ENCODE data around the gene JADE2.
"Not testable (repeated sequence)": the region's sequence is repeated elsewhere in the genome, so short reads cannot be mapped to it uniquely, and the experiment has no call there.

Gene JADE2

DNA sequence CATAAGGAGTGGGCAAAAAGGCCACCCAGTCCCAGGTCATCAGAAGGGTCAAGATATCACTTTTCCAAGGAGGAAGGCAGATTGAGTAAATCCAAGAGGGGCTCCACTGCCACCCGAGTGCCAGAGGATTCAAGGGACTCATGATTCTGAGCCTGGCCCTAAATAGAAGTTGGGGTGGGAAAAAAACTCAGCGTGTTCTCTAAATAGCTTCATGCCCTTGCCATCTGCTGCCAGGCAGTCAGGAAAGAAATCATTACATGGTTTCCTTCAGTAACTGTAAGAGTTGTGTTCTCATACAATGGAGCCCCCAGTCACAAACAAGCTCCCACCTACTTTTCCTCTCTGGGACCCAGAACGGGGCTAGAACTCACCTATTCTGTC, 70.0 kb downstream of the JADE2 start:
- no peak for DNase-seq

DNA sequence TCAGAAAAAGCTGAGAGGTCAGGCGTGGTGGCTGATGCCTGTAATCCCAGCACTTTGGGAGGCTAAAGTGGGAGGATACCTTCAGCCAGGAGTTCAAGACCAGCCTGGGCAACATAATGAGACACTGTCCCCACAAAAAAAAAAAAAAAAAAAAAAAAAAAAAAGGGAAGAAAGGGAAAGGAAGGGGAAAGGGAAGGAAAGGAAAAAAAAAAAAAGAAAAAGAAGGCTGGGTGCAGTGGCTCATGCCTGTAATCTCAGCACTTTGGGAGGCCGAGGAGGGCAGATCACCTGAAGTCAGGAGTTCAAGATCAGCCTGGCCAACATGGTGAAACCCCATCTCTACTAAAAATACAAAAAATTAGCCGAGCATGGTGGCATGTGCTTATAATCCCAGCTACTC, 74.3 kb downstream of the JADE2 start:
- DNase-seq: not testable (repeated sequence)

DNA sequence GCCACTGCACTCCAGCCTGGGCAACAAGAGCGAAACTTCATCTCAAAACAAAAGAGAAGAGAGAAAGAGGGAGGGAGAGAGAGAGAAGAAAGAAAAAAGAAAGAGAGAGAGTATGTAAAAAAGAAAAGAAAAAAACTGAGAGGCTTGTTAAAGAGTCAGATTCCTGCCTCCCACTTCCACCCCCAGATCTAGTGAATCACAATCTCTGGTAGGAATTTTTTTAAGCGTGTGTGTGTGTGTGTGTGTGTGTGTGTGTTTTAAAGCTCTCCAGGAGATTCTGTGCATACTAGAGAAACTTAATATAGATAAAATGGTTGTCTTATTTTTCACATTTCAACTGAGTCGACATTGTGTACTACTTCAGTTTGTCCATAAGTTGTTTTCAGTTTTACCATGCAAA, 75.1 kb downstream of the JADE2 start:
- DNase-seq: no peak

DNA sequence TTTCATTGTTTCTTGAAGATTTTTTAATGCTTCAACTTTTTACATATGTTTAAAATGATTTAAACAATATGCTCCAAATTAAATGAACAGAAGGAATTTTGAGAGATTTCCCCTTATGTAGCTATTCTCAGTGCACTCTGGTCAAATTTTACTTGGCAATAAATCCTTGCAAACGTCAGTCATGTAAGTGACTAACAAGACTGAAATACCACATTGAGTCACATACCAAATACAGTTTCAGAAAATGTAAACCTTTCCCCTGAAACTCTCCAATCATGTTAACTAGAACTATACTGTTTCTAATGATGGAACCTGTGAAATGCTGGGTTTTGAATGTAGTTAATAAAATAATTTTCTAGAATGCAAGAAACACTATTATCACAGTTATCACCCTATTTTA, 77.6 kb downstream of the JADE2 start:
- no peak for DNase-seq

DNA sequence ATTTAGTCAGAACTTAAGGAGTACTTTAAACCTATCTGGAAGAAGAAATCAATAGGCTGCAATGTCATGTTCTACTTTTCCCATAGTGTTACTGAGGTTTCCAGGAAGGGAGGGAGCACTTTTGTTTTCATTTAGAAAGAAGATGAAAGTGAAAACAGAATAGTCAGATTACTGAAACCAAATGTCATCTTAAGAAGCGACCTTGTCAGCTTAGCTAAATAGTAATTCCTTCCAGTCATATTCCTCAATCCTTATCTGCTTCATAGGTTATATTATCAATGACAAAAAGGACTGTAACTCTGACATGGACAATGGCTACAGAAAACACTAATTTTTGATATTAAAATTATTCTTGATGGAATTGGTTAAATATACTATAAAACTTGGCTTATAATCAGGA, 79.4 kb downstream of the JADE2 start:
- no peak for DNase-seq

DNA sequence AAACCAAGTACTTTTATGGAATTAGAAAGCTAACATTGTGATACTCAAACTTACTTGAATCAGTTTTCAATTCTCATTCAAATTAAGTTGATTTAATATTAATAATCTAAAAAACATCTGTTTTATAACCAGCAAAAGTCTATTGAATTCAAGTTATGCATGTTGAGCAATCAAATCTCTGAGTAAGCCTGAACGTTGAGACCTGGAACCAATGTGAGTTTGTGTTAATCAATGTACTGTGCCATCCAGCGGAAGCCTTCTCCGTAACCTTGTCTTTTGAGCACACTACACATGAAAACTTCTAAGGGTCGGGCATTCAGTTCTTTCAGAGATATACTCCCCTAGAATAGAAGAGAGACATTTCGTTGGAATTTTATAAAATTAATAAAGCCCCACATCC, 81.3 kb downstream of the JADE2 start:
- DNase-seq: no peak

DNA sequence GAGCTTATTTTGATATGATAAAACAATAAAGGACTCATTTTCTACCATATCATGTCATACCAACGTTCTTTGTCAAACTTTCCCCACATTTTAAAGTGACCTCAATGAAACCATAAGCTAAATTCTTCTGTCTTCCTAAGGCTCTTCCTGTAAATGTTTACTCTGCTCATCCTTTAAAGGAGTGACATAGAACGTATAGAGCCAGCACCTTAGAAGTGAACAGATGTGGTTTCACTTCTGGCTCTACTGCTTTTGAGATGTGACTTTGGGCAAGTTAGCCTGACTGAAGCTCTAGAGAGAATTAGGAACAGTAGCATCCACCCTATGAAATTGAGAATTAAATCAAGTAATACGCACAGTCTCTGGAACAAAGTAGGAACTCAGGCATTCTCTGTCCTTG, 83.1 kb downstream of the JADE2 start:
- no peak for DNase-seq

DNA sequence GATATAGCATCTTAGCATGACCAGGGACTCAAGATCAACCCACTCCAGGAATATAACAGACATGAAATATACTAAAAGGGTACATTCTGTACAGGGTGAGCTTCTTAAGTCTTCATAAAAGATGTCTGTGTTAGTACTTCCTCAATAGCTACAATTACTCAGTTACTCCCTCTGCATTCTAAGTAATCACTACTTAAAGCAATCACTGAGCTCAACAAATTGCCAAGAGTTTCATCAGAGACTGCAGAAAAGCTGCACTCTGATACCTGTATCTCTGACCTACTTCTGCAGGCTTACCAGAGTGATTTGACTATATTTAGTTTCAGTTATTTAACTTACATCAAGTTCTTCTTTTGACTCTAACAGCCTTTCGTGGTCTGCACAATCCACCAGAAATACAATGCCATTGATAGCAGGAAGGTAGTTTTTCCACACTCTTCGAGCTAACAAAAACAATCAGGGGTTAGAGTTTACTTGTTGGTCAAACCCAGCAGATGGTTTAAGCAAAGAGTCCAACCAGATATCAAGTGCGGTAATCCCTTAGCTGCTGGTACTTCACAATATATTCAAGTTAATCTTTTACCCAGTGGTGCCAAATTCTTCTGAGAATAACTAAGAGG, 83.9 kb downstream of the JADE2 start:
- DNase-seq: no peak

DNA sequence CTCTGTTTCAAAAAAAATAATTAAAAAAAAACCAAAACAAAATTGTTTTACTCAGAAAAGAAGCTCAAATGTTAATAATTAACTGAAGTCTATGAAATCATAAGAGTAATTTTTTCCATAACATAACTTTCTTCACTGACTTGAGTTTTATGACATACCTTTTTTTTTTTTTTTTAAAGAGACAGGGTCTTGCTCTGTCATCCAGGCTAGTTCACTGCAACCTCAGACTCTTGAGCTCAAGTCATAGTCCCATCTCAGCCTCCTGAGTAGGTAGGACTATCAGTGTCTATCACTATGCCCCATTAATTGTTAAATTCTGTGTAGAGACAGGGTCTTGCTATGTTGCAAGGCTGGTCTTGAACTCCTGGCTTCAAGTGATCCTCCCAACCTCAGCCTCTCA, 85.3 kb downstream of the JADE2 start:
- no peak for DNase-seq

DNA sequence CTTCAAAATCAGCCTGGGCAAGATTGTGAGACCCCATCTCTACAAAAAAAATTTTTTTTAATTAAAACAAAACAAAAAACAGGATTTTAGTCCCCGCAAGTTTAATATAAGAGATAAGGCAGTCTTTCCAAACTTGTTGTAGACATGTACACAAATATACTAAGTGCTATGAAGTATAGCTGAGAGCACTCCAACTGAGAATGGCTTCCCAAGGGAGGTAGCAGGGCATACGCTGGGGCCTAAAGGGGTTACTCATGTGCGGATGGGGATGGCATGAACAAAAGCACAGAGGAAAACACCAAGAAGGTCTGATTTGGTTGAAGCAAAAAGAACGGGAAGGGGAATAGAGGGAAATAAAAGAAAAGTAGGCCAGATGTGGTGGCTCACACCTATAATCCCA, 86.0 kb downstream of the JADE2 start:
- DNase-seq: no peak

DNA sequence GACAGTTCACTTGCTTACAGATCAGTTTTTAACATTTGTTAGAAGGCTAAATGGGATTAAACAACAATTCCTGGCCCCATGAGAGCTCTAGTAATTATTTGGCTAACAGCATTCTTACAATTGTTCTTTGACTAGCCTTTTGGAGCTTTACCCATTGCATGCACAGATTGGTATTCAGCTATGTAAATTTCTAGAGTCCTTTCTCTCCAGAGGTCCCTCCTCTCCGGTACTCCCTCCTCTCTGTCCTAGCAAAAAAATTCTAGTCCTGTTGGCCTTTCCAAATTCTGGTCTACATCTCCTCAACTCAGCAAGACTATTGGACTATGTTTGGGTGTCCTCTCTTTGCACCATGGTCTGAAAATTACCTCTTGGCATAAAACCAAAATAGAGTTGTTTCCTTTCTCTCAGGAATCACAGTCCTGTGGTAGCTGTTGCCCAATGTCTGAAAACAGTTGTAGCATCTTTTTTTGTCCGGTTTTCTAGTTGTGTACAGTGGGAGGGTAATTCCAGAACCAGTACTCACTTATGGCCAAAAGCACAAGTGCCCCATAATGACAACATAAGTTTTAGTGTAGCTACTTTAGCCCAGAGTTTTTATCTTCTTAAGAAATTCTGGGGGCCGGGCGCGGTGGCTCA, 89.1 kb downstream of the JADE2 start:
- DNase-seq: no peak

DNA sequence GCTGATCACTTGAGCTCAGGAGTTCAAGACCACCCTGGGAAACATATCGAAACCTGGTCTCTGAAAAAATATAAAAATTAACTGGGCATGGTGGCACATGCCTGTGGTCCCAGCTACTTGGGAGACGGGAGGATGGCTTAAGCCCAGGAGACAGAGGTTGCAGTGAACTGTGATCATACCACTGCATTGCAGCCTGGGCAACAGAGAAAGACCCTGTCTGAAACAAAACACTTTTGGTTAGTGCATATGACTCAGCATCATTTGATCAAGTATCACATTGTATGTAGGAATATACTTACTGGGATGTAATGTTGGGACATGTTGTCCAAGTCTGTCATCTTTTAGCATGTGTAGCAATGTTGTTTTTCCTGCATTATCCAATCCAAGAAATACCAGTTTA, 95.2 kb downstream of the JADE2 start:
- no peak for DNase-seq

DNA sequence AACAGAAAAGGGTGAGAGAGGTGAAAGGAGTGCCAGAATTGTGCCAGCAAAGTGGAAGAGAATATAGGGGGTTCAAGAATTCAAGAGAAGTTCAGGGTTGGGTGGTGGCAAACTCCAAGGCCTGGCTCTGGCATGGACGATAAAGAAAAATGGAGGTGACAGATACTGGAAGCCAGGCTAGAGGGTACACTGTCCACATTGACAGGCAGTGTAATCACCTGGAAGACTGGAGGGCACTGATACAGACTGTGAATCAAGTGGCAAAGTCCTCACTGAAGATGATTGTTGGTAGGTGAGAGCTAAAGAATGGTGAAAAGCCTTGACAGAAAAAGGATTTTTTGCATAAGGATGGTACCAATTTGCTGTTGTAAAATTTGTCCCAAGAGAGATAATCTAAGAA, 100.1 kb downstream of the JADE2 start:
- no peak for DNase-seq

DNA sequence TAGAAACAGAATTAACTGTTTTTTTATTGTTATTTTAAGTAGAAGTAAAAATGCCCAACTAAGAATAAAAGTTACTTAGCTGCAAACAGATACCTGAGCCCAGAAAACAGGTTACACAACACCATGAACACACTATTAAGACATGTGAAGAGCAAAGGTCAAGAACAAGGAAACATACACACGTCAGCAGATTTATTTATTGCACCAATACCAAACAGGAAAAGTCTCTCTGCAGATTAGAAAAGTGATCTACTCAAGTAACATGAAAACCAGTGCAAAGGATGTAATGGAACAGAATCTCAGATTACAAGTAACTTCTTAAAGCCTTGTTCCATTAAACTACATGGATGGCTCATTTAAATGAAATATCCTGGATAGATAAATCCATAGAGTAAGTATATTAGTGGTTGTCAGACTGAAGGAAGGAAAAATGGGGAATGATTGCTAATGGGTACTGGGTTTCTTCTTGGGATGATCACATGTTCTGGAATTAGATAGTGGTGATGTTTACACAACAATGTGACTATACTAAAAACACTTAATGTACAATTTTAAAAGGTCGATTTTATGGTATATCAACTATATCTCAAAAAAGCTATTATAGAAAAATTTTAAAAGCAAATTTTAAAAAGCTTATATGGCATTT, 101.0 kb downstream of the JADE2 start:
- DNase-seq: no peak
